Epithelial cell of umbilical artery (primary cell): ENCODE data around the gene IL5RA. TPM values are rescaled to one million over a fixed set of nuclear protein-coding genes. Genes with fewer than 3 reads are reported as not detected.

Experiments used
- total RNA-seq: library from RNA; depleted of rRNA; stranded (reverse); fragments of >200 nt; gene quantifications from 2 replicates; pipeline ENCODE4 v1.2.3, GENCODE V29; 2014

IL5RA gene
- total RNA-seq = not detected in 2 replicates

GRCh38 chr3:3110299-3110630 is at the start of gene IL5RA:
TSS of gene IL5RA (minus strand) at chr3:3110374. CDS start at chr3:3104984, 5,390 bp downstream.

GRCh38 chr3:3126477-3127431 is 16.6 kb upstream of the IL5RA start, which contains the start of gene TRNT1:
TSS of gene TRNT1 (plus strand) at chr3:3126940. CDS start at chr3:3129041, 2,101 bp downstream.

Other genes starting within 250 kb of the IL5RA start
- 25.0 and 29.2 TPM in 2 replicates for gene TRNT1, start 16.6 kb upstream of the IL5RA start, total RNA-seq
- gene CRBN, start 69.3 kb upstream of the IL5RA start, total RNA-seq = 68.4 and 114 TPM in 2 replicates